Mesenchymal stem cell (in vitro differentiated cells and primary cell): ENCODE results near the gene CTNND1.

Experiments used
- DNase-seq: peaks from one replicate; pipeline ENCODE4 v3.0.0-alpha.2; 2013
- H2AFZ ChIP-seq: one replicate; pipeline ENCODE4 v1.6.1; 2013; ENCODE audit warnings: low read depth, mild to moderate bottlenecking, control low read depth, inconsistent platforms, low read length, moderate library complexity
- H2AK5ac ChIP-seq: 2 replicates; pipeline ENCODE4 v1.6.1; 2013; ENCODE audit warnings: low read length, moderate library complexity, mild to moderate bottlenecking, inconsistent platforms; ENCODE audit not compliant: severe bottlenecking
- H2BK120ac ChIP-seq: one replicate; pipeline ENCODE4 v1.6.1; 2013; ENCODE audit warnings: low read depth, mild to moderate bottlenecking, inconsistent platforms, low read length, moderate library complexity
- H2BK12ac ChIP-seq, 2 experiments: one replicate each; pipeline ENCODE4 v1.6.1; 2013; ENCODE audit warnings: inconsistent platforms in 2 of 2, low read length in 2 of 2, mild to moderate bottlenecking in 2 of 2, moderate library complexity in 2 of 2, control low read depth in 1 of 2
- H2BK15ac ChIP-seq: one replicate; pipeline ENCODE4 v1.6.1; 2013; ENCODE audit warnings: mild to moderate bottlenecking, low read depth, inconsistent platforms; ENCODE audit not compliant: poor library complexity, severe bottlenecking
- H2BK5ac ChIP-seq: 2 replicates; pipeline ENCODE4 v1.6.1; 2013; ENCODE audit warnings: low read depth, mild to moderate bottlenecking, low read length, control low read depth, inconsistent platforms; ENCODE audit not compliant: poor library complexity, severe bottlenecking
- H3K14ac ChIP-seq, 2 experiments: one replicate each; pipeline ENCODE4 v1.6.1; 2013; ENCODE audit warnings: inconsistent platforms in 2 of 2, low read length in 2 of 2, control low read depth in 1 of 2, mild to moderate bottlenecking in 1 of 2, moderate library complexity in 1 of 2
- H3K18ac ChIP-seq, 2 experiments: one replicate each; pipeline ENCODE4 v1.6.1; 2013; ENCODE audit warnings: inconsistent platforms in 2 of 2, low read length in 2 of 2, control low read depth in 1 of 2, low read depth in 1 of 2, mild to moderate bottlenecking in 1 of 2
- H3K23ac ChIP-seq, 2 experiments: one replicate each; pipeline ENCODE4 v1.6.1; 2013; ENCODE audit warnings: inconsistent platforms in 2 of 2, low read length in 2 of 2, mild to moderate bottlenecking in 2 of 2, moderate library complexity in 2 of 2, control low read depth in 1 of 2
- H3K27ac ChIP-seq: 2 replicates; pipeline ENCODE4 v1.5.1; 2013; ENCODE audit warnings: mild to moderate bottlenecking, moderate library complexity, low read length, control low read depth, inconsistent platforms; ENCODE audit not compliant: poor library complexity, severe bottlenecking
- H3K27me3 ChIP-seq, 2 experiments: 2 replicates each; pipeline versions ENCODE4 v1.6.1 to v1.7.0; 2013; ENCODE audit warnings: low read length in 2 of 2, mild to moderate bottlenecking in 2 of 2, moderate library complexity in 2 of 2, control low read depth in 1 of 2, inconsistent platforms in 1 of 2; ENCODE audit not compliant: control insufficient read depth in 1 of 2, insufficient read depth in 1 of 2
- H3K36me3 ChIP-seq, 2 experiments: 2 replicates each; pipeline versions ENCODE4 v1.6.1 to v1.7.0; 2013; ENCODE audit warnings: low read length in 2 of 2, control low read depth in 1 of 2, inconsistent platforms in 1 of 2, low read depth in 1 of 2, mild to moderate bottlenecking in 1 of 2; ENCODE audit not compliant: insufficient read depth in 2 of 2, control insufficient read depth in 1 of 2
- H3K4ac ChIP-seq, 2 experiments: one replicate each; pipeline ENCODE4 v1.6.1; 2013; ENCODE audit warnings: inconsistent platforms in 2 of 2, low read length in 2 of 2, mild to moderate bottlenecking in 2 of 2, moderate library complexity in 2 of 2, control low read depth in 1 of 2, low read depth in 1 of 2
- H3K4me1 ChIP-seq: 2 replicates; pipeline ENCODE4 v1.6.1; 2013; ENCODE audit warnings: low read depth, low read length, control low read depth; ENCODE audit not compliant: control insufficient read depth, insufficient read depth
- H3K4me2 ChIP-seq: 2 replicates; pipeline ENCODE4 v1.6.1; 2013; ENCODE audit warnings: low read length, mild to moderate bottlenecking, inconsistent platforms; ENCODE audit not compliant: poor library complexity, severe bottlenecking
- H3K4me3 ChIP-seq, 2 experiments: 2 replicates each; pipeline versions ENCODE4 v1.5.1 to v1.7.0; 2013; ENCODE audit warnings: low read length in 2 of 2, mild to moderate bottlenecking in 2 of 2, control low read depth in 1 of 2, low read depth in 1 of 2; ENCODE audit not compliant: insufficient read depth in 1 of 2
- H3K79me1 ChIP-seq: replicated peaks from 2 replicates; pipeline ENCODE4 v1.6.1; 2013; ENCODE audit warnings: mild to moderate bottlenecking, control low read depth, low read length, inconsistent platforms; ENCODE audit not compliant: poor library complexity, severe bottlenecking
- H3K9ac ChIP-seq: 2 replicates; pipeline ENCODE4 v1.7.0; 2013; ENCODE audit warnings: mild to moderate bottlenecking, low read length, moderate library complexity
- H3K9me3 ChIP-seq: 2 replicates; pipeline ENCODE4 v1.7.0; 2013; ENCODE audit warnings: mild to moderate bottlenecking, low read length; ENCODE audit not compliant: control insufficient read depth
- H4K8ac ChIP-seq: one replicate; pipeline ENCODE4 v1.6.1; 2013; ENCODE audit warnings: inconsistent platforms, mild to moderate bottlenecking, low read length, moderate library complexity
- H4K91ac ChIP-seq: one replicate; pipeline ENCODE4 v1.6.1; 2013; ENCODE audit warnings: mild to moderate bottlenecking, low read length, inconsistent platforms
- WGBS: methylation state at CpG from one replicate; pipeline ENCODE4 v1.1.7; 2013; ENCODE audit warnings: mixed read lengths; 5-methylcytosine and 5-hydroxymethylcytosine counted together

The CTNND1 gene

GRCh38 chr11:57798905-57799559 lies 37.4 kb downstream of the CTNND1 start:
- peak; percentile 31 for DNase-seq
- peak overlapping the region; percentile 35 for H2AK5ac ChIP-seq
- peak overlapping the region; percentile 41 for H3K27ac ChIP-seq
- H3K18ac ChIP-seq: no peak overlapping the region
- H3K4me1 ChIP-seq: peaks cover 4% of the 10 kb centered on the region
- no peak overlapping the region for H3K4me3 ChIP-seq
- H3K9ac ChIP-seq: peak overlapping the region; percentile 26
- peak overlapping the region; percentile 31 for H4K8ac ChIP-seq
- WGBS: 53% methylated on average over 1 of the region's 1 CpG
- H3K79me1 ChIP-seq: peaks cover 9% of the 10 kb centered on the region
- H3K4me2 ChIP-seq: no peak overlapping the region
- no peak overlapping the region for H2AFZ ChIP-seq
- H3K27me3 ChIP-seq: no peaks in the 10 kb centered on the region
- no peak overlapping the region for H2BK5ac ChIP-seq
- H3K14ac ChIP-seq: no peak overlapping the region
- peaks cover 34 to 56% of the 10 kb centered on the region in 2 experiments for H3K36me3 ChIP-seq
- H3K9me3 ChIP-seq: no peaks in the 10 kb centered on the region
- H3K23ac ChIP-seq: peak overlapping the region in 1 of 2 experiments; percentile 80
- H3K4ac ChIP-seq: no peak overlapping the region
- H2BK15ac ChIP-seq: no peak overlapping the region
- H4K91ac ChIP-seq: peak overlapping the region; percentile 16
- no peak overlapping the region for H2BK120ac ChIP-seq
- no peak overlapping the region for H2BK12ac ChIP-seq

GRCh38 chr11:57800444-57801182 lies 39.0 kb downstream of the CTNND1 start:
- H4K8ac ChIP-seq: no peak overlapping the region
- H3K14ac ChIP-seq: no peak overlapping the region
- WGBS: 50% methylated on average over 4 of the region's 4 CpGs

GRCh38 chr11:57801183-57801485 lies 39.5 kb downstream of the CTNND1 start:
- Histone ChIP-seq H3K27me3 (no peaks in the 10 kb centered on the region), H4K8ac (no peak overlapping the region), H4K91ac (no peak overlapping the region), H3K9me3 (no peaks in the 10 kb centered on the region), H3K4me1 (peaks cover 3% of the 10 kb centered on the region), H3K18ac (no peak overlapping the region), H2BK15ac (no peak overlapping the region), H2AFZ (no peak overlapping the region), H2BK120ac (no peak overlapping the region), H2BK5ac (no peak overlapping the region), H2AK5ac (no peak overlapping the region), H3K79me1 (peaks cover 20% of the 10 kb centered on the region), H3K23ac (no peak overlapping the region), H3K9ac (peak overlapping the region; percentile 48), H3K36me3 (peaks cover 40 to 63% of the 10 kb centered on the region in 2 experiments), H3K4me3 (no peak overlapping the region), H2BK12ac (no peak overlapping the region), H3K27ac (no peak overlapping the region), H3K4ac (no peak overlapping the region), H3K4me2 (no peak overlapping the region), H3K14ac (no peak overlapping the region)
- DNase-seq: no peak

More at GRCh38 chr11:57800444-57801182, 39.0 kb downstream of the CTNND1 start:
- no peak overlapping the region for H2AFZ ChIP-seq
- H3K23ac ChIP-seq: no peak overlapping the region
- no peaks in the 10 kb centered on the region for H3K9me3 ChIP-seq
- no peak overlapping the region for H3K27ac ChIP-seq
- no peak overlapping the region for H3K4me3 ChIP-seq
- H4K91ac ChIP-seq: no peak overlapping the region
- no peaks in the 10 kb centered on the region for H3K27me3 ChIP-seq
- H3K36me3 ChIP-seq: peaks cover 39 to 63% of the 10 kb centered on the region in 2 experiments
- H2BK12ac ChIP-seq: no peak overlapping the region
- peaks cover 14% of the 10 kb centered on the region for H3K79me1 ChIP-seq
- peaks cover 3% of the 10 kb centered on the region for H3K4me1 ChIP-seq
- no peak overlapping the region for H2BK120ac ChIP-seq
- H3K9ac ChIP-seq: peak overlapping the region; percentile 48
- no peak overlapping the region for H3K4ac ChIP-seq
- H3K18ac ChIP-seq: no peak overlapping the region
- DNase-seq: peak; percentile 82
- no peak overlapping the region for H2AK5ac ChIP-seq
- no peak overlapping the region for H2BK15ac ChIP-seq
- H3K4me2 ChIP-seq: no peak overlapping the region
- no peak overlapping the region for H2BK5ac ChIP-seq

- H3K23ac ChIP-seq: no peak overlapping the region
- WGBS: 95% methylated on average over 2 of the region's 3 CpGs
Observed at GRCh38 chr11:57802411-57802810, 40.8 kb downstream of the CTNND1 start.

More at GRCh38 chr11:57802411-57802810, 40.8 kb downstream of the CTNND1 start:
- Histone ChIP-seq H4K8ac (no peak overlapping the region), H2AFZ (no peak overlapping the region), H3K4me1 (peaks cover 3% of the 10 kb centered on the region), H3K27ac (no peak overlapping the region), H4K91ac (no peak overlapping the region), H3K4me3 (no peak overlapping the region), H3K9ac (peak overlapping the region; percentile 14), H2BK12ac (no peak overlapping the region), H3K14ac (no peak overlapping the region), H3K4me2 (no peak overlapping the region), H2BK5ac (no peak overlapping the region), H2BK120ac (no peak overlapping the region), H2BK15ac (no peak overlapping the region), H3K9me3 (no peaks in the 10 kb centered on the region), H3K27me3 (no peaks in the 10 kb centered on the region), H3K79me1 (peaks cover 19% of the 10 kb centered on the region), H3K36me3 (peaks cover 37 to 65% of the 10 kb centered on the region in 2 experiments), H3K4ac (no peak overlapping the region), H2AK5ac (no peak overlapping the region), H3K18ac (no peak overlapping the region)
- no peak for DNase-seq
